ENCODE measurements around the gene ARCN1. TPM values are rescaled to one million over a fixed set of nuclear protein-coding genes. Genes with fewer than 3 reads are reported as not detected.

The ARCN1 gene
- total RNA-seq, 1 experiment from 2014 or later = 330 TPM

DNA sequence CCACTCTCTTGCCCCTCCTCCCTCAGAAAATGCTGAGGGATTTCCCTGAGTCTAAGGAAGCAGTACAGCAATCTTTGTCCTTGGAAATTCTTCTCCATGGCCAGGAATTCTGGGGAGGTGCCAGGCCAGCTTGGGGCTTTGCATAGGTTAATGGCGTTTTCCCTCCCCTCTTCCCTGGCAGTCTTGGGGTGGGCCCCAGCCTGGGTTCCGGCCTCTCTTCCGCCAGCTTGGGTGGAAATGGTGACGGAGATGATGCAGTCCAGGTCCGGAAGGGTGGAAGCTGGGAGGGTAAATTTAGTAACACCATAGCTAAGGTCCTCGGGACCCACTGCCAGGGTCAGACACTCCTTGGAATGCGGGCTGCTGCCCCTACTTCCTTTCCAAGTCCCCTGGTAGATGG is 40.2 kb downstream of the ARCN1 start:
- intact Hi-C loops (cut with micrococcal nuclease; ENCODE audit: unreplicated experiment) = no loop called here
- H3K9me3 ChIP-seq = no peaks in the 10 kb centered on the region
- H3K9me3 Mint-ChIP-seq (ENCODE audit: unreplicated experiment) = no peaks in the 10 kb centered on the region
- TF ChIP-seq, protein P1, sequence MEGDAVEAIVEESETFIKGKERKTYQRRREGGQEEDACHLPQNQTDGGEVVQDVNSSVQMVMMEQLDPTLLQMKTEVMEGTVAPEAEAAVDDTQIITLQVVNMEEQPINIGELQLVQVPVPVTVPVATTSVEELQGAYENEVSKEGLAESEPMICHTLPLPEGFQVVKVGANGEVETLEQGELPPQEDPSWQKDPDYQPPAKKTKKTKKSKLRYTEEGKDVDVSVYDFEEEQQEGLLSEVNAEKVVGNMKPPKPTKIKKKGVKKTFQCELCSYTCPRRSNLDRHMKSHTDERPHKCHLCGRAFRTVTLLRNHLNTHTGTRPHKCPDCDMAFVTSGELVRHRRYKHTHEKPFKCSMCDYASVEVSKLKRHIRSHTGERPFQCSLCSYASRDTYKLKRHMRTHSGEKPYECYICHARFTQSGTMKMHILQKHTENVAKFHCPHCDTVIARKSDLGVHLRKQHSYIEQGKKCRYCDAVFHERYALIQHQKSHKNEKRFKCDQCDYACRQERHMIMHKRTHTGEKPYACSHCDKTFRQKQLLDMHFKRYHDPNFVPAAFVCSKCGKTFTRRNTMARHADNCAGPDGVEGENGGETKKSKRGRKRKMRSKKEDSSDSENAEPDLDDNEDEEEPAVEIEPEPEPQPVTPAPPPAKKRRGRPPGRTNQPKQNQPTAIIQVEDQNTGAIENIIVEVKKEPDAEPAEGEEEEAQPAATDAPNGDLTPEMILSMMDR (IDR thresholded peaks at IDR 0.05; ENCODE audit: insufficient read depth in 1 of 2, low read depth in 1 of 2, low read length in 1 of 2, severe bottlenecking in 1 of 2, unreplicated experiment in 1 of 2) = no peak
- H3K27me3 ChIP-seq (replicated peaks; ENCODE audit: control insufficient read depth, insufficient read depth, low read length) = no peaks in the 10 kb centered on the region
- H3K36me3 Mint-ChIP-seq (ENCODE audit: insufficient read depth, unreplicated experiment) = peaks cover 6% of the 10 kb centered on the region
- no peaks in the 10 kb centered on the region for H3K36me3 ChIP-seq (ENCODE audit: control insufficient read depth, insufficient read depth, low read length)
- peaks cover 37% of the 10 kb centered on the region for H3K4me1 Mint-ChIP-seq (ENCODE audit: low read depth, unreplicated experiment)
- no peak overlapping the region for H3K4me3 ChIP-seq (ENCODE audit: low read depth, low read length)
- POLR2A ChIA-PET = interaction anchor here (0.7 kb wide), 1 partner anchor 9 kb away, joined by 3 read pairs; no protein-coding TSS in a partner anchor
- peaks cover 42% of the 10 kb centered on the region for H3K4me1 ChIP-seq
- no peak overlapping the region for H3K4me3 Mint-ChIP-seq (ENCODE audit: unreplicated experiment)
- H3K27me3 Mint-ChIP-seq (ENCODE audit: insufficient read depth, unreplicated experiment) = no peaks in the 10 kb centered on the region
- DNase-seq = peak in 1 of 2 experiments; percentile 22
- CTCF ChIA-PET = no interaction called here
- BruUV-seq (replicated peaks) = no TSS peak
- H3K27ac Mint-ChIP-seq (ENCODE audit: unreplicated experiment) = no peak overlapping the region

DNA sequence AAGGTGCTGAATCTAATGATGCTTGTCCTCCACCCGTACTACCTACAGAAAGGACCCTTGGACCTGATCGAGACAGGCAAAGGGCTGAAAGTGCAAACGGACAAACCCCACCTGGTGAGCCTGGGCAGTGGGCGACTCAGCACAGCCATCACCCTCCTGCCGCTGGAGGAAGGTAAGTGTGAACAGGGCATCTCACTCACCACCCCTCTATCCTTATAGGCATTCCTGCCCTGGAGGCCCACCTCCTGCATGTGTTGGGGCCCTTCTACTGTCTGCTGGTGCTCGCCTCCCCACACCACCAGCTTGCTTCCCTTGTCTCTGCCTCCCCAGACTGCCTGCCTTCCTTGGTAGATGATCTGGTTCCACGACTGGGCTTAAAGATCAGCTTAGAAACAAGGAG is 42.3 kb downstream of the ARCN1 start:
- H3K4me1 Mint-ChIP-seq (ENCODE audit: low read depth, unreplicated experiment) = peaks cover 37% of the 10 kb centered on the region
- POLR2A ChIA-PET = interaction anchor here (0.7 kb wide), 1 partner anchor 179 kb away, joined by 10 read pairs; no protein-coding TSS in a partner anchor
- CTCF ChIA-PET = interaction anchor here (1.0 to 1.8 kb wide), 4 partner anchors 20 to 44 kb away, joined by 3 to 5 read pairs (median 4); no protein-coding TSS in a partner anchor
- H3K27me3 ChIP-seq (replicated peaks; ENCODE audit: control insufficient read depth, insufficient read depth, low read length) = no peaks in the 10 kb centered on the region
- H3K4me3 Mint-ChIP-seq (ENCODE audit: unreplicated experiment) = no peak overlapping the region
- peaks cover 59% of the 10 kb centered on the region for H3K4me1 ChIP-seq
- no peaks in the 10 kb centered on the region for H3K9me3 Mint-ChIP-seq (ENCODE audit: unreplicated experiment)
- no peaks in the 10 kb centered on the region for H3K27me3 Mint-ChIP-seq (ENCODE audit: insufficient read depth, unreplicated experiment)
- no peak overlapping the region for H3K4me3 ChIP-seq (ENCODE audit: low read depth, low read length)
- BruUV-seq (replicated peaks) = no TSS peak
- H3K36me3 ChIP-seq (ENCODE audit: control insufficient read depth, insufficient read depth, low read length) = no peaks in the 10 kb centered on the region
- peak overlapping the region; percentile 81 for H3K27ac Mint-ChIP-seq (ENCODE audit: unreplicated experiment)
- TF ChIP-seq, protein P1 (IDR thresholded peaks at IDR 0.05; ENCODE audit: insufficient read depth in 1 of 2, low read depth in 1 of 2, low read length in 1 of 2, severe bottlenecking in 1 of 2, unreplicated experiment in 1 of 2) = no peak
- peak in 1 of 2 experiments; percentile 42 for DNase-seq
- no peaks in the 10 kb centered on the region for H3K9me3 ChIP-seq
- peaks cover 6% of the 10 kb centered on the region for H3K36me3 Mint-ChIP-seq (ENCODE audit: insufficient read depth, unreplicated experiment)
- intact Hi-C loops (cut with micrococcal nuclease; ENCODE audit: unreplicated experiment) = no loop called here

DNA sequence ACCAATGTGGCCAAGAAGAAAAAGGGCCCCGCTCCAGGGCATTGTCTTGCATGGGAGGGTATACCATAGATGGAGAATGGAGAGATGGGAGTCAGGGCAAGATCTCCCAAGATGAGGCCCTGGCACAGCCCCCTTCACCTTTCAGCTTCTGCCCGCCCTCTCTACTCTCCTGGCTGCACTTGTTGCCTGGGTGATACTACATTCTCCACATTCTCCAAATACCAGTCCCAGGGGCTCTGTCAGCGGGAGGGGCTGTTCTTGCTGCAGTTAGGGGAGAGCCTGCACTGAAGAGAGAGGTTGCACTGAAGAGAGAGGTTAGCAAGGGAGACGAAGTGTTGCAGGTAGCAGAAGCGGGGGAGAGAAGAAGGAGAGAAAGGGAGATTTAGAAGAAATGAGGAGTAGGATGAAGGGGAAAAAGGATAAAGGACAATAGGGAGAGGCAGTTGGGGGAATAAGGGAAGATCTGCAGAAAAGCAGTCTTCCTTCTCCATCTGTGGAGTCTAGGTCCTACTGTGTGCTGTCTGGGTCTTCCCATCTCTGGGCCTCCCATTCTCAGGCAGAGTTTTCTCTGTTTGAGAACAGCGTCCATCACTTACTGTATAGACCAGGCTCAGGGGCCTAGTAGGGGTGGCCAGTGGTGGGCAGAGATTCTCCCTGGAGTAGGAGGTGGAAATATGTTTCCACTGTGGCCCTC is 43.2 kb downstream of the ARCN1 start:
- TF ChIP-seq, protein P1 (IDR thresholded peaks at IDR 0.05; ENCODE audit: insufficient read depth in 1 of 2, low read depth in 1 of 2, low read length in 1 of 2, severe bottlenecking in 1 of 2, unreplicated experiment in 1 of 2) = no peak
- Mint-ChIP-seq H3K4me1 (ENCODE audit: low read depth, unreplicated experiment) (peaks cover 43% of the 10 kb centered on the region), H3K27me3 (ENCODE audit: insufficient read depth, unreplicated experiment) (no peaks in the 10 kb centered on the region), H3K4me3 (ENCODE audit: unreplicated experiment) (peak overlapping the region; percentile 52), H3K27ac (ENCODE audit: unreplicated experiment) (peak overlapping the region; percentile 81), H3K36me3 (ENCODE audit: insufficient read depth, unreplicated experiment) (peaks cover 8% of the 10 kb centered on the region), H3K9me3 (ENCODE audit: unreplicated experiment) (no peaks in the 10 kb centered on the region)
- peak; percentile 90 to 92 for DNase-seq
- intact Hi-C loops (cut with micrococcal nuclease; ENCODE audit: unreplicated experiment) = no loop called here
- no peaks in the 10 kb centered on the region for H3K9me3 ChIP-seq
- no peaks in the 10 kb centered on the region for H3K27me3 ChIP-seq (replicated peaks; ENCODE audit: control insufficient read depth, insufficient read depth, low read length)
- no peak overlapping the region for H3K4me3 ChIP-seq (ENCODE audit: low read depth, low read length)
- ChIA-PET CTCF (interaction anchor here (1.0 to 1.8 kb wide), 3 partner anchors 11 to 43 kb away, joined by 3 to 5 read pairs (median 5); no protein-coding TSS in a partner anchor), POLR2A (interaction anchor here (0.5 kb wide), 1 partner anchor 262 kb away, joined by 3 read pairs; no protein-coding TSS in a partner anchor)
- peaks cover 69% of the 10 kb centered on the region for H3K4me1 ChIP-seq
- H3K36me3 ChIP-seq (ENCODE audit: control insufficient read depth, insufficient read depth, low read length) = no peaks in the 10 kb centered on the region
- TSS peak; percentile 66 for BruUV-seq (replicated peaks)

All from Caco-2 (cell line).